BLaER1 (cell line): ENCODE data around the gene RAB24.

Experiments
- H3K27ac ChIP-seq: shearing (Covaris generic); formaldehyde crosslinking; 2 replicates; pipeline ENCODE4 v1.8.1; 2022
- H3K27me3 ChIP-seq: shearing (Covaris generic); formaldehyde crosslinking; 2 replicates; pipeline ENCODE4 v1.8.1; 2022
- H3K36me3 ChIP-seq: shearing (Covaris generic); formaldehyde crosslinking; 2 replicates; pipeline ENCODE4 v1.8.1; 2022
- H3K4me1 ChIP-seq: shearing (Covaris generic); formaldehyde crosslinking; 2 replicates; pipeline ENCODE4 v1.8.1; 2022
- H3K4me2 ChIP-seq: shearing (Covaris generic); formaldehyde crosslinking; 2 replicates; pipeline ENCODE4 v1.8.1; 2022
- H3K4me3 ChIP-seq: shearing (Covaris generic); formaldehyde crosslinking; 2 replicates; pipeline ENCODE4 v1.8.1; 2022
- H3K9ac ChIP-seq: shearing (Covaris generic); formaldehyde crosslinking; 2 replicates; pipeline ENCODE4 v1.8.1; 2022
- H3K9me3 ChIP-seq: shearing (Covaris generic); formaldehyde crosslinking; 2 replicates; pipeline ENCODE4 v1.8.1; 2022
- H4K20me1 ChIP-seq: shearing (Covaris generic); formaldehyde crosslinking; 2 replicates; pipeline ENCODE4 v1.8.1; 2022
- Cebpa-rat ChIP-seq: shearing (Covaris generic); IDR thresholded peaks from 2 replicates; pipeline ENCODE4 v1.8.1; 2022

The RAB24 gene

DNA sequence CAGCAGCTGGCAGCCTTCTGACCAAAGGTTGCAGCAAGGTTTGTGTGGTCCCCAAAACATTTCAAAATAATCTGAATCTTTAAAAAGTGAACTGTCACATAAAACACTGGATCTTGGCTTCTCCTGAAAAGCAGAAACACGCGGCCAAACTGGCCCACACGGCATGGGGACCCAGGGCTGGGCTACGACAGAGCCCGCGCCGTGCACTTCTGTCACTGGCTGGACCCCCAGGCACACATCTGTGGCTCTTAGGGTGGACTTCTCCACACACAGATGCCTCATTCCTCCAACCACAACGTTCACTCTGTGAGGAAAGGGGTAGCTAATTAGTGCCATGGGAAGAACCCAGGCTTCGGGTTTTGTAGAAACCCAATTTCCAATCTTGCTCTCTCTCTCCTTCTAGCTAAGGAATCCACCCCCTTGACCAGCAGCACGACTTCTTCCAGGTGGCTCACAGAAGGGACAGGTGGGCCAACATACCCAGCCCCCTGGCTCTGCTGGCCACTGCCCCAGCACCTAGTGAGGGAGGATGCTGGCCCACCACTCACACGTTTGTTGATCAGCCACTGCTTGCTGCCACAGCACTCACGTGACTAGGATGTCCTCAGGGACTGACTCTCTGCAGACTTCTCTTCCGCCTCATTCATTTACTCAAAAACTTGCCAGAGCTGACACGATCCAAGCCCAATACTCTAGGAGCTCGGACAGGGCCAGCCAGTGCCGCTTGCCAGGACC is 30.1 kb upstream of the RAB24 start:
- Histone ChIP-seq H4K20me1 (peaks cover 20% of the 10 kb centered on the region), H3K4me3 (peak overlapping the region; percentile 58), H3K36me3 (peaks cover 63% of the 10 kb centered on the region), H3K27me3 (no peaks in the 10 kb centered on the region), H3K4me1 (peaks cover 100% of the 10 kb centered on the region), H3K27ac (peak overlapping the region; percentile 96), H3K9ac (peak overlapping the region; percentile 80), H3K9me3 (no peaks in the 10 kb centered on the region), H3K4me2 (peak overlapping the region; percentile 96)
- TF ChIP-seq Cebpa-rat, result no peak

- H4K20me1 ChIP-seq, result peaks cover 13% of the 10 kb centered on the region
- H3K27me3 ChIP-seq, result no peaks in the 10 kb centered on the region
- no peaks in the 10 kb centered on the region for H3K9me3 ChIP-seq
- H3K36me3 ChIP-seq, result peaks cover 59% of the 10 kb centered on the region
- H3K9ac ChIP-seq, result peak overlapping the region; percentile 80
- H3K4me3 ChIP-seq, result peak overlapping the region; percentile 58
- no peak for TF ChIP-seq Cebpa-rat
- H3K27ac ChIP-seq, result peak overlapping the region; percentile 96
- H3K4me2 ChIP-seq, result peak overlapping the region; percentile 96
- peaks cover 100% of the 10 kb centered on the region for H3K4me1 ChIP-seq
These were observed 29.4 kb upstream of the RAB24 start for GRCh38 chr5:177332896-177333260.

DNA sequence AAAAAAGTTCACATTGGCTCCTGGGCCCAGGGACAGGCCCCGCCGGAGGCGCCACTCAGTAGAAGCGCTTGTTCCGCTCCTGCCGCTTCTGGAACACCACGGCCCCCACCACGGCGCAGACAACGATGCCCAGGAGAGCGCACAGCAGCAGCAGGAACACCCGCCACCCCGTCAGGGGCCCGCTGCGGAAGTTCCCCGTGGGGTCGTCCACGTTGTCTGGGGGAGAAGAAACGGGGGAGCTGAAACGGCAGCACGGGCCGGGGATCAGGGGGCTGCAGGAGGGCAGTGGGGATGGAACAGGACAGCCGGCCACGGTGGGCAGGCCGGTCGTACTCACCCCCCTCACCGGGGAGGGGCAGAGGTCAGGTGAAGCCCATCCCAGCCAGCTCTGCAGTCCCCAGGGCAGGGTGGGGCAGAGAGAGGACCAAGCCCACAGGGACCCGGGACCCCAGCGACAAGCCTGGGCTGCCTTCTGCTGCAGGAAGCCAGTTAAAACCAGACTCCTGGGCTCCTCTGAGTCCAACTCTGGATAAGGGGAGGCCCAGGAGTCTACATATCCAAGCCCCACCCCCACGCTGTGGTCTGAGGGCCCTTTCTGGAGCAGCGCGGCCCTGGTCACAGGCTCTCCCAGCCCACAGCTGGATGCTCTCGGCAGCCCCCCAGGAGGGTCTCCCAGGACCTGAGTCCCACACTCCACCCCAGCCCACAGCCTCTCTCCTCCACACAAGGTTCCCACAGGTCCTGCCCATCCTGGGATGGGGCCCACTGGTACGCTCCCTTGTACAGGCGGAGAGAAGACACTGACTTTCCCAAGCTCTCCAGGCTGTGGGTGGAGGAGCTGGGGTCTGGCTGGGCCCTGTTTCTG is 28.7 kb upstream of the RAB24 start:
- Histone ChIP-seq H3K27ac (peak overlapping the region; percentile 96), H4K20me1 (peaks cover 7% of the 10 kb centered on the region; the same call in 1 of the 2 replicates), H3K9me3 (no peaks in the 10 kb centered on the region), H3K9ac (peak overlapping the region; percentile 80), H3K4me3 (peak overlapping the region; percentile 58), H3K36me3 (peaks cover 53% of the 10 kb centered on the region), H3K4me1 (peaks cover 100% of the 10 kb centered on the region), H3K27me3 (no peaks in the 10 kb centered on the region), H3K4me2 (peak overlapping the region; percentile 96)
- TF ChIP-seq Cebpa-rat, result no peak

DNA sequence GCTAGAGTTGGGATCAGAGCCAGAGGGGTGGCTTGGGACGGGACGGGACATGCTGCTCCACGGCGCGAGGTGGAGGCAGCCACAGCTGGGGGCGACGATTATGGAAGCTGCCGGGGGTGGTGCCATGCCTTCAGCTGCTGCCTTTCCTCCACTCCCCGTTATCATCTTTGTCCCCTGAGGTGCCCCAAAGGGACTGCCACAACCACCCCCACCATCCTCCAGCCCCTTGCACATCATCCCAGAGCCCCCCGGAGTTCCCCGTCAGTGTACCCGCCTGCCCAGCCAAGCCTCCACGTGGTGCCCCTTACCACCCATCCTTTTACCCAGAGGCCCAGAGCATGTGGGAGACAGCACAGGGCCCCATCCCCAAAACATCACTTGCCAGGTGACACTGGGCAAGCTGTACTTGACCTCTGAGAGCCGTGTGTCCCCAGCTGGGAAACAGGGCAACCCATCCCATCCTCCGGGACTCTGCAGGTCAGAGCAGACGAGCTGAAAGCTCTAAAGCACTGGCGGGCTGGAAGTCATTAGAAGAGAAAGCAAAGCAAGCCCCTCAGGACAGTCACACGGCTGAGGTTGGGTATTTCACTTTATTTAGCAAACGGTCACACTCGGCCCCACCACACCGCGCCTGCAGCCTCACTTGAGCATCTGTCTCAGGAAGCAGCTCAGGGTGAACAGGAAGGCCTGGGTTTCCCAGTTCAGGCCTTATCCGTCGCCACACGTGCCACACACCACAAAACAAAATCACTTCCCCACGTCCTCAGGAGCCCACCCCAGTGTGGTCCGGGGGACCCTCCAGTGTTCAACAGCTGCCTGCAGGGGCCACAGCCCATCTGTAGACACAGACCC is 27.7 kb upstream of the RAB24 start:
- Histone ChIP-seq H3K36me3 (peaks cover 42% of the 10 kb centered on the region), H3K4me2 (peak overlapping the region; percentile 96)

GRCh38 chr5:177329883-177330282 is 26.4 kb upstream of the RAB24 start:
- no peak for TF ChIP-seq Cebpa-rat
- no peak overlapping the region for H3K4me3 ChIP-seq

More for the DNA sequence above, 27.7 kb upstream of the RAB24 start:
- Histone ChIP-seq H3K4me1 (peaks cover 93% of the 10 kb centered on the region), H3K4me3 (peak overlapping the region; percentile 58), H4K20me1 (peaks cover 5% of the 10 kb centered on the region; the same call in 1 of the 2 replicates), H3K9me3 (no peaks in the 10 kb centered on the region), H3K27ac (peak overlapping the region; percentile 96), H3K9ac (peak overlapping the region; percentile 80), H3K27me3 (no peaks in the 10 kb centered on the region)
- no peak for TF ChIP-seq Cebpa-rat

DNA sequence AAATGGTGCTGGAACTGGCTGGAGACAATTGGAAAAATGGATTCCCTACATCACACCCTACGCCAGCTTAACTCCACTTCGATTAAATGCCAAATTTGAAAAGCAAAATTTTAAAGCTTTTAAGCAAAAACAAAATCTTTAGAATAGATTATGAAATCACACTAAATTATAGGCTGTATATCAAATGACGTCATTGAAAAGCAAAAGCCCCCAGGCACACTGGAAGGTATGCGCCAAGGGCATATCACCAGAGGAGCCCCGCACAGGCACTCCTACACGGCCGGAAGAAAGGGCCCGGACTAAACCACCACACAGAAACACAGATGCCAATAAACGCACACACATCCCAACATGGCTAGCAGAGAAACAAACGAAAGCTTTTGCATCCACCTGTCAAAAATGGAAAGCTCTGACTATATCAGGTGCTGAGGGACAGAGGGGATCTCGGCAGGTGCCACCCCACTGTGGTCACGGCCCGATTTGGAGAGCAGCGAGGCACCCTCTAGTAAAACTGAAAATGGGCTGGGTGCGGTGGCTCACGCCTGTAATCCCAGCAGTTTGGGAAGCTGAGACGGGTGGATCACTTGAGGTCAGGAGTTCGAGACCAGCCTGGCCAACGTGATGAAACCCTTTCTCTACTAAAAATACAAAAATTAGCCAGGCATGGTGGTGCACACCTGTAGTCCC is 25.2 kb upstream of the RAB24 start:
- Histone ChIP-seq H3K4me1 (peaks cover 93% of the 10 kb centered on the region), H3K9me3 (no peaks in the 10 kb centered on the region), H3K36me3 (peaks cover 41% of the 10 kb centered on the region), H3K4me3 (no peak overlapping the region), H4K20me1 (no peaks in the 10 kb centered on the region; the same call in 1 of the 2 replicates), H3K9ac (no peak overlapping the region), H3K27me3 (no peaks in the 10 kb centered on the region), H3K27ac (peak overlapping the region; percentile 50), H3K4me2 (peak overlapping the region; percentile 96)
- no peak for TF ChIP-seq Cebpa-rat

More at GRCh38 chr5:177329883-177330282, 26.4 kb upstream of the RAB24 start:
- no peaks in the 10 kb centered on the region for H3K27me3 ChIP-seq
- peak overlapping the region; percentile 96 for H3K27ac ChIP-seq
- peak overlapping the region; percentile 96 for H3K4me2 ChIP-seq
- peaks cover 41% of the 10 kb centered on the region for H3K36me3 ChIP-seq
- no peaks in the 10 kb centered on the region for H3K9me3 ChIP-seq
- H3K4me1 ChIP-seq, result peaks cover 93% of the 10 kb centered on the region
- H3K9ac ChIP-seq, result peak overlapping the region; percentile 80; the same call in 1 of the 2 replicates
- no peaks in the 10 kb centered on the region; the same call in 1 of the 2 replicates for H4K20me1 ChIP-seq

DNA sequence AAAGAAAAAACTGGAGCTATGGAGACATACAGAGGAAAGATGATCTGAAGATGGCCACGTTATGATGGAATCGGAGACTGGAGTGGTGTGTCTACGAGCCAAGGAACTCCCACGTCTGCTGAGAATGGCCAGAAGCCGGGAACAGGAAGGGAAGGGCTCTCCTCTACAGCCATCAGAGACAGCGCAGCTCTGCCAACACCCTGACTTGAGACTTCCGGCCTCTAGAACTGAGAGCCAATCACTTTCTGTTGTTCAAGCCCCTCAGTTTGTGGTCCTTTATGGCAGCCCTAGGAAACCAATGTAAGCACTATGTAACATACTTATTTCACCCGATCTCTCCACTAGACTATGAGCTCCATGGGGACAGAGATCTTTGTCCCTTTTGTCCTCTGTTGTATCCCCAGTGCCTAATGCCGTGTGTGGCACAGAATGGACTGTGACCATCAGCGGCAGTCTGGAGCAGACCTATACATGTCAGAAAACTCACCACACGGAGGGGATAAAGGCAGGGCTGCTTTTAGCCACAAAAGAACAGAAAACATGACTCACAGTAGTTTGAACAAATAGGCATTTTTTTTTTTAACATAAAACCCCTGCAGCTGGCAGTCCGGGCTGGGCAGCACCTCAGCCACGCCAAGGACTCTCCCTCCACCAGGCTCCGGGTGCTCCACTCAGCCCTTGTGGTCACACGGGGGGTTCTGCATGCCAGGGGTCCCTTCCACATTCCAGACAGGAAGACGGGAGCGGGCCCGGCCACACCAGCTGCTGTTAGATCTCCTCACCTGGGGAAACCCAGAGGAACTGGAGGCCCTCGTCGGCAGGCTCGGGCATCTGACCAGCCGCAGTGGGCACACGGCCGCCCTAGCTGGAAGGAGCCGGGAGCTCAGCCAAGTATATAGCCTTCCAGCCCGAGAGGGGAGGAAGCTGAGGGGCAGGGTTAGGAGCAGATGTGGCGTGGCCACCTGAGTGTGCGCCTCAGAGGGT is 24.3 kb upstream of the RAB24 start:
- TF ChIP-seq Cebpa-rat, result no peak
- Histone ChIP-seq H3K9me3 (no peaks in the 10 kb centered on the region), H3K36me3 (peaks cover 35% of the 10 kb centered on the region), H3K27me3 (no peaks in the 10 kb centered on the region), H3K4me1 (peaks cover 88% of the 10 kb centered on the region), H3K4me3 (no peak overlapping the region), H4K20me1 (no peaks in the 10 kb centered on the region; the same call in 1 of the 2 replicates), H3K27ac (peak overlapping the region; percentile 50), H3K4me2 (peak overlapping the region; percentile 96), H3K9ac (peak overlapping the region; percentile 47; the same call in 1 of the 2 replicates)

DNA sequence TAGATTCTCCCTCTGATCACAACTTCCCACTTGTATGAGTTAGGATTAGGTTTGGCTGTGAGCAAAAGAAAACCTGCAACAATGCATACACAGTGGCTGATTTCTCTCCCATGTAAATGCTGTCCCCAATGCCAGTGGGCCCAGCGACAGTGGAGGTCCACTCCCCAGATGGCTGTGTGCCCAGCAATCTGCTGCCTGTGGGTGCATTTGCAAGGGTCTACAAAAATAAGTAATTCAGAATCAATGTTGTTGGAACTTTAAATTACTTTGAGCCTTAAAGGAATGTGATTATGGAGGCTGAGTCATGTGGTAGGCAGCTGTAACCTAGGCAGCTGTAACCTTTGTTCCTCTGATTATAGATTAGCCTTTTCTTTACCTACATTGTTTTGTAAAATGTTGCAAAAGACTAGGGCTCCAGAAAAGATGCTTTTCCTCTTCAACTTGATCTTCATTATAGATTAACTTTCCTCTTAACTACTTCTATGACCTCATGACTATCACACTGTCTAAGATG is 22.4 kb upstream of the RAB24 start:
- Histone ChIP-seq H3K9me3 (no peaks in the 10 kb centered on the region), H3K4me2 (no peak overlapping the region), H3K4me3 (no peak overlapping the region), H4K20me1 (peaks cover under 1% of the 10 kb centered on the region; the same call in 1 of the 2 replicates), H3K4me1 (peaks cover 81% of the 10 kb centered on the region), H3K9ac (no peak overlapping the region), H3K36me3 (peaks cover 35% of the 10 kb centered on the region), H3K27me3 (no peaks in the 10 kb centered on the region), H3K27ac (no peak overlapping the region)
- TF ChIP-seq Cebpa-rat, result no peak
